HT1080 (cell line): ENCODE measurements around the gene WDR7. TPM values are rescaled to one million over a fixed set of nuclear protein-coding genes. Genes with fewer than 3 reads are reported as not detected.

ENCODE experiments used
- DNase-seq: peaks from one replicate; pipeline ENCODE4 v3.0.0-alpha.2; 2015; ENCODE audit warnings: low read depth
- total RNA-seq: library from RNA; depleted of rRNA; stranded (reverse); fragments of >200 nt; shearing (Covaris generic); gene quantifications from 2 replicates; pipeline ENCODE4 v1.2.3, GENCODE V29; 2014

WDR7 gene
- total RNA-seq, 1 experiment from 2014 or later, result 11.4 TPM

GRCh38 chr18:56934131-56934530 lies 283.0 kb downstream of the WDR7 start:
- DNase-seq, result no peak

GRCh38 chr18:56934906-56935305 lies 283.7 kb downstream of the WDR7 start:
- no peak for DNase-seq

GRCh38 chr18:56935434-56936040 lies 284.4 kb downstream of the WDR7 start:
- DNase-seq, result no peak

GRCh38 chr18:56936457-56936856 lies 285.3 kb downstream of the WDR7 start:
- DNase-seq, result no peak

GRCh38 chr18:56937874-56938430 lies 286.8 kb downstream of the WDR7 start:
- DNase-seq, result no peak

GRCh38 chr18:56945171-56946083 lies 294.3 kb downstream of the WDR7 start:
- DNase-seq, result no peak

GRCh38 chr18:56947236-56947635 lies 296.1 kb downstream of the WDR7 start:
- DNase-seq, result no peak

- no peak for DNase-seq
Observed at GRCh38 chr18:56952026-56952425, 300.9 kb downstream of the WDR7 start.

GRCh38 chr18:56953428-56954198 lies 302.5 kb downstream of the WDR7 start:
- no peak for DNase-seq

GRCh38 chr18:56955490-56955889 lies 304.3 kb downstream of the WDR7 start:
- no peak for DNase-seq

GRCh38 chr18:56959120-56959519 lies 308.0 kb downstream of the WDR7 start:
- DNase-seq, result no peak

- no peak for DNase-seq
Observed at GRCh38 chr18:56962322-56962721, 311.2 kb downstream of the WDR7 start.

GRCh38 chr18:56967035-56967434 lies 315.9 kb downstream of the WDR7 start:
- DNase-seq, result no peak

- no peak for DNase-seq
Observed at GRCh38 chr18:56973487-56973886, 322.3 kb downstream of the WDR7 start.

GRCh38 chr18:56974141-56974540 lies 323.0 kb downstream of the WDR7 start:
- DNase-seq, result no peak

GRCh38 chr18:56975276-56975675 lies 324.1 kb downstream of the WDR7 start:
- no peak for DNase-seq

GRCh38 chr18:56977309-56977708 lies 326.1 kb downstream of the WDR7 start:
- no peak for DNase-seq

GRCh38 chr18:56977771-56978170 lies 326.6 kb downstream of the WDR7 start:
- DNase-seq, result no peak

GRCh38 chr18:56980151-56980550 lies 329.0 kb downstream of the WDR7 start:
- no peak for DNase-seq

- DNase-seq, result no peak
Observed at GRCh38 chr18:56982766-56983165, 331.6 kb downstream of the WDR7 start.

- DNase-seq, result no peak
Observed at GRCh38 chr18:56983275-56983992, 332.3 kb downstream of the WDR7 start.
